CD4-positive, alpha-beta T cell (primary cell): Measurements from ENCODE around the gene OGFOD2. TPM values are rescaled to one million over a fixed set of nuclear protein-coding genes. Genes with fewer than 3 reads are reported as not detected.

Source experiments
- ATAC-seq: fragments of 200-7000 bp; cut with Tn5 transposase; one replicate; pipeline ENCODE4 v1.10.0; 2022; ENCODE audit warnings: mild to moderate bottlenecking; ENCODE audit not compliant: poor library complexity
- CTCF ChIA-PET: fragments of 350-600 bp; sonication (Branson Sonifier 250); formaldehyde crosslinking; loops from one replicate; lab custom pipeline; 2021; ENCODE audit warnings: antibody characterized with exemption, inconsistent platforms; lab: Charles Lee
- POLR2A ChIA-PET: fragments of 350-600 bp; sonication (Branson Sonifier 250); formaldehyde crosslinking; loops from one replicate; lab custom pipeline; 2021; ENCODE audit warnings: antibody characterized with exemption, inconsistent platforms; lab: Charles Lee
- DNase-seq, 14 experiments: peaks; one replicate each; pipeline ENCODE4 v3.0.0-alpha.2; 2013 to 2020; ENCODE audit warnings: mixed read lengths in 2 of 14
- H3K27ac ChIP-seq, 2 donors: one replicate each; pipeline versions ENCODE4 v1.5.1 to v1.7.0; 2013; ENCODE audit warnings: low read length in 2 of 2, low read depth in 1 of 2, mild to moderate bottlenecking in 1 of 2
- H3K27me3 ChIP-seq, 2 experiments: 1 replicate in 1 of 2; 2 replicates in 1 of 2; pipeline versions ENCODE4 v1.6.1 to v1.7.0; 2013; ENCODE audit warnings: low read length in 2 of 2, control low read depth in 1 of 2, mild to moderate bottlenecking in 1 of 2, moderate library complexity in 1 of 2; ENCODE audit not compliant: insufficient read depth in 2 of 2, control insufficient read depth in 1 of 2
- H3K36me3 ChIP-seq: one replicate; pipeline ENCODE4 v1.6.1; 2013; ENCODE audit warnings: low read length, control low read depth; ENCODE audit not compliant: insufficient read depth
- H3K4me1 ChIP-seq: one replicate; pipeline ENCODE4 v1.6.1; 2013; ENCODE audit warnings: low read length, control low read depth; ENCODE audit not compliant: insufficient read depth
- H3K4me3 ChIP-seq: one replicate; pipeline ENCODE4 v1.5.1; 2013; ENCODE audit warnings: mild to moderate bottlenecking, low read length, moderate library complexity
- H3K9me3 ChIP-seq, 2 experiments: 1 replicate in 1 of 2; 2 replicates in 1 of 2; pipeline versions ENCODE4 v1.6.1 to v1.7.0; 2013; ENCODE audit warnings: low read length in 2 of 2, mild to moderate bottlenecking in 2 of 2, control low read depth in 1 of 2, moderate library complexity in 1 of 2; ENCODE audit not compliant: control insufficient read depth in 1 of 2, insufficient read depth in 1 of 2
- H3K27ac Mint-ChIP-seq: one replicate; pipeline ENCODE4 v1.8.0; 2020; ENCODE audit warnings: mixed read lengths
- H3K27me3 Mint-ChIP-seq: one replicate; pipeline ENCODE4 v1.8.0; 2021; ENCODE audit warnings: mixed read lengths
- H3K36me3 Mint-ChIP-seq: one replicate; pipeline ENCODE4 v1.8.0; 2021; ENCODE audit warnings: low read depth, mixed read lengths
- H3K4me1 Mint-ChIP-seq: one replicate; pipeline ENCODE4 v1.8.0; 2021; ENCODE audit warnings: low read depth, mixed read lengths
- H3K4me3 Mint-ChIP-seq: one replicate; pipeline ENCODE4 v1.8.0; 2020; ENCODE audit warnings: mild to moderate bottlenecking, mixed read lengths
- H3K9me3 Mint-ChIP-seq: one replicate; pipeline ENCODE4 v1.8.0; 2020; ENCODE audit warnings: mixed read lengths
- CTCF ChIP-seq: fragments of 200-600 bp; IDR thresholded peaks from one replicate; pipeline ENCODE4 v1.8.0; 2022; ENCODE audit warnings: antibody characterized with exemption, mild to moderate bottlenecking
- intact Hi-C, 2 experiments: fragments of 100-400 bp; cut with DNase I in 1 of 2; cut with micrococcal nuclease in 1 of 2; formaldehyde crosslinking; loops; one replicate each; pipeline versions ENCODE4 v1.15.1 to v1.9.0; 2023 to 2025; cut with DNase I, micrococcal nuclease
- total RNA-seq, 174 experiments: library from RNA in 2 of 174; stranded (reverse) in 2 of 174; gene quantifications; one replicate each; pipeline ENCODE4 v1.2.3 and lab custom pipeline; 2021 to 2026

OGFOD2 gene
- total RNA-seq, 2 experiments from 2014 or later, result 12.0 to 14.9 TPM

GRCh38 chr12:122999196-122999946 is 24.3 kb downstream of the OGFOD2 start:
- H3K27me3 ChIP-seq, result no peaks in the 10 kb centered on the region
- no peak for DNase-seq
- no peak for ATAC-seq
- H3K36me3 Mint-ChIP-seq, result peaks cover 29% of the 10 kb centered on the region
- H3K4me1 ChIP-seq, result no peaks in the 10 kb centered on the region
- H3K4me3 Mint-ChIP-seq, result no peak overlapping the region
- no peaks in the 10 kb centered on the region for H3K4me1 Mint-ChIP-seq
- H3K36me3 ChIP-seq, result peaks cover 27% of the 10 kb centered on the region
- no peaks in the 10 kb centered on the region for H3K27me3 Mint-ChIP-seq
- CTCF ChIA-PET, result no interaction called here
- no peak overlapping the region for H3K4me3 ChIP-seq
- H3K27ac ChIP-seq, result no peak overlapping the region
- H3K9me3 ChIP-seq, result no peaks in the 10 kb centered on the region
- no peak overlapping the region for H3K27ac Mint-ChIP-seq
- H3K9me3 Mint-ChIP-seq, result no peaks in the 10 kb centered on the region
- intact Hi-C loops, result no loop called here
- POLR2A ChIA-PET, result no interaction called here
- no peak for TF ChIP-seq CTCF

GRCh38 chr12:122999986-123000420 is 25.0 kb downstream of the OGFOD2 start:
- ChIA-PET CTCF (no interaction called here), POLR2A (no interaction called here)
- Mint-ChIP-seq H3K4me3 (no peak overlapping the region), H3K9me3 (no peaks in the 10 kb centered on the region), H3K27ac (no peak overlapping the region), H3K36me3 (peaks cover 35% of the 10 kb centered on the region), H3K4me1 (no peaks in the 10 kb centered on the region), H3K27me3 (no peaks in the 10 kb centered on the region)
- H3K27me3 ChIP-seq, result no peaks in the 10 kb centered on the region
- no peak overlapping the region for H3K27ac ChIP-seq
- intact Hi-C loops, result no loop called here
- no peak for ATAC-seq
- no peaks in the 10 kb centered on the region for H3K4me1 ChIP-seq
- no peak overlapping the region for H3K4me3 ChIP-seq
- peaks cover 32% of the 10 kb centered on the region for H3K36me3 ChIP-seq
- no peaks in the 10 kb centered on the region for H3K9me3 ChIP-seq
- no peak for TF ChIP-seq CTCF
- DNase-seq, result no peak

DNA sequence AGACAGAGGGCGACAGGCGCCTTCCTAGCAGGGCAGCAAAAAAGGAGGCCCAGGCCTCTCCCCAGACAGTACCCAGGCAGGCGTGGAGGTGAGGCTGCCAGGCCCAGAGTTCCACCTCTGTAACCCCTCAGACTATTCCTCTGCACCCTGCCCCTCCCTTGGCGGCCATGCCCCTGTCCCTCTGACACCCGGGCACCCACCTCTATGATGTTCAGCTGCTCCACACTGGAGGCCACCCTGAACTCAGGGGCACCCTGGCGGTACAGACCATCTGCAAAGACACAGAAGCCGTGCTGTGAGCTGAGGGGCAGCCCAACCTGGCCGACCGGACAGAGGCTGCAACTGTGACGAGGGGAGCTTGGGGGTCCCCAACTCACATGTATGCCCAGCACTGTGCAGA is 25.5 kb downstream of the OGFOD2 start:
- H3K27me3 ChIP-seq, result no peaks in the 10 kb centered on the region
- H3K4me1 Mint-ChIP-seq, result no peaks in the 10 kb centered on the region
- ChIA-PET CTCF (no interaction called here), POLR2A (no interaction called here)
- ATAC-seq (no peak), DNase-seq (no peak)
- intact Hi-C loops, result no loop called here
- TF ChIP-seq CTCF, result no peak
- no peaks in the 10 kb centered on the region for H3K27me3 Mint-ChIP-seq
- no peaks in the 10 kb centered on the region for H3K9me3 ChIP-seq
- no peak overlapping the region for H3K27ac Mint-ChIP-seq
- H3K27ac ChIP-seq, result no peak overlapping the region
- no peak overlapping the region for H3K4me3 ChIP-seq
- no peak overlapping the region for H3K4me3 Mint-ChIP-seq
- no peaks in the 10 kb centered on the region for H3K4me1 ChIP-seq
- H3K36me3 ChIP-seq, result peaks cover 35% of the 10 kb centered on the region
- no peaks in the 10 kb centered on the region for H3K9me3 Mint-ChIP-seq
- peaks cover 39% of the 10 kb centered on the region for H3K36me3 Mint-ChIP-seq
